Suprapubic skin (tissue), 3 donors: ENCODE results near the gene CEP170B.
"Not testable (repeated sequence)": the region's sequence is repeated elsewhere in the genome, so short reads cannot be mapped to it uniquely, and the experiment has no call there.

Experiments used
- POLR2A ChIP-seq, 2 donors: fragments of 450-650 bp; IDR thresholded peaks; one replicate each; pipeline ENCODE4 v1.6.1; 2017; ENCODE audit warnings: antibody characterized with exemption in 2 of 2, mild to moderate bottlenecking in 2 of 2, moderate library complexity in 2 of 2
- TF ChIP-seq, protein P1 (sequence below), 2 donors: fragments of 200-600 bp in 1 of 2; fragments of 450-650 bp in 1 of 2; sonication (generic) in 1 of 2; IDR thresholded peaks; one replicate each; pipeline ENCODE4 v1.5.1; 2016 to 2019; ENCODE audit warnings: antibody characterized with exemption in 2 of 2, mild to moderate bottlenecking in 1 of 2, moderate library complexity in 1 of 2

DNA sequence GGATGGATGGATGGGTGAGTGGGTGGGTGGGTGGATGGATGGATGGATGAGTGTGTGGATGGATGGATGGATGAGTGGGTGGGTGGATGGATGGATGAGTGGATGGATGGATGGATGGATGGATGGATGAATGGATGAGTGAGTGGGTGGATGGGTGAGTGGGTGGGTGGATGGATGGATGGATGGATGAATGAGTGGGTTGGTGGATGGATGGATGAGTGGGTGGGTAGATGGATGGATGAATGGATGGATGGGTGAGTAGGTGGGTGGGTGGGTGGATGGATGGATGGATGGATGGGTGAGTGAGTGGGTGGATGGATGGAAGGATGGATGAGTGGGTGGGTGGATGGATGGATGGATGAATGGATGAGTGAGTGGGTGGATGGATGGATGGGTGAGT is 25.2 kb downstream of the CEP170B start:
- TF ChIP-seq, protein P1, sequence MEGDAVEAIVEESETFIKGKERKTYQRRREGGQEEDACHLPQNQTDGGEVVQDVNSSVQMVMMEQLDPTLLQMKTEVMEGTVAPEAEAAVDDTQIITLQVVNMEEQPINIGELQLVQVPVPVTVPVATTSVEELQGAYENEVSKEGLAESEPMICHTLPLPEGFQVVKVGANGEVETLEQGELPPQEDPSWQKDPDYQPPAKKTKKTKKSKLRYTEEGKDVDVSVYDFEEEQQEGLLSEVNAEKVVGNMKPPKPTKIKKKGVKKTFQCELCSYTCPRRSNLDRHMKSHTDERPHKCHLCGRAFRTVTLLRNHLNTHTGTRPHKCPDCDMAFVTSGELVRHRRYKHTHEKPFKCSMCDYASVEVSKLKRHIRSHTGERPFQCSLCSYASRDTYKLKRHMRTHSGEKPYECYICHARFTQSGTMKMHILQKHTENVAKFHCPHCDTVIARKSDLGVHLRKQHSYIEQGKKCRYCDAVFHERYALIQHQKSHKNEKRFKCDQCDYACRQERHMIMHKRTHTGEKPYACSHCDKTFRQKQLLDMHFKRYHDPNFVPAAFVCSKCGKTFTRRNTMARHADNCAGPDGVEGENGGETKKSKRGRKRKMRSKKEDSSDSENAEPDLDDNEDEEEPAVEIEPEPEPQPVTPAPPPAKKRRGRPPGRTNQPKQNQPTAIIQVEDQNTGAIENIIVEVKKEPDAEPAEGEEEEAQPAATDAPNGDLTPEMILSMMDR (IDR thresholded peaks at IDR 0.05), result not testable (repeated sequence)
- TF ChIP-seq POLR2A (IDR thresholded peaks at IDR 0.05), result not testable (repeated sequence)
